ENCODE results near the gene CACNA1C.

Gene CACNA1C

DNA sequence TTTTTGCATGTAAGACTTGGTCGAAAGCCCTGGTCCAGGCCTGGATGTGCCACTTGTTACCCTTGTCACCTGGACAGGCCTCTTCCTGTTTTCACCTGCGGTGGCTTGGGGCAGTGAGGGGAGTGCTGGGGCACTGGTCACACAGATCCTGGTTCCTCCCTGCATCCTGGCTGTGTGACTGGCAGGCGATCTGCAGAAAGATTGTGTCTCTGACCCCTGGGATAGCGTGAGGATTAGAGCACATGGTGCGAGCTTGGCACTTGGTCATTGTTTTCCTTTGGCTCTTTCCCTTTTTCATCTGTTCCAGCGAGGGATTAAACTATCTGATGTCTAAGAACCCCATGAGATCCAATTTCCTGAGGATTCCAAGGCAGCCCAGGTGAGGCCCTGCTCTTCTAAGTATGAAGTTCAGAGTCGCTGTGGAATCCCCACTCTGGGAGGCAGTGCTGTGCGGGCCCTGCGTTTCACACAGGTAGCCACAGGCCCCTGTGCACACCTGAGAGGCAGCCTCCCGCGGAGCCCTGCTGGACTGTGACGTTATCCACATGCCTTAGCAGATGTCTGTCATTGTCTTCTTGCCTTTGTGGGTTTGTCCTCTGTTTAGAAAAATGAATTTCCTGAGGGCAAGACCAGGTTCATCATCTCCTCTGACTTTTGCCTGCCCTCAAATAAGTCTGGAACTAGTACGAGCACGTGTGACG, 288.4 kb downstream of the CACNA1C start:
- in situ Hi-C loops (cut with HindIII; ENCODE audit: low pct_unique_long_range_greater_than_20kb, low sequenced_read_pairs) = no loop called here
- DNase-seq (ENCODE audit: low read depth in 1 of 2, low spot score in 1 of 2) = no peak
- no peak for TF ChIP-seq JUND (IDR thresholded peaks at IDR 0.05; ENCODE audit: low read depth)

DNA sequence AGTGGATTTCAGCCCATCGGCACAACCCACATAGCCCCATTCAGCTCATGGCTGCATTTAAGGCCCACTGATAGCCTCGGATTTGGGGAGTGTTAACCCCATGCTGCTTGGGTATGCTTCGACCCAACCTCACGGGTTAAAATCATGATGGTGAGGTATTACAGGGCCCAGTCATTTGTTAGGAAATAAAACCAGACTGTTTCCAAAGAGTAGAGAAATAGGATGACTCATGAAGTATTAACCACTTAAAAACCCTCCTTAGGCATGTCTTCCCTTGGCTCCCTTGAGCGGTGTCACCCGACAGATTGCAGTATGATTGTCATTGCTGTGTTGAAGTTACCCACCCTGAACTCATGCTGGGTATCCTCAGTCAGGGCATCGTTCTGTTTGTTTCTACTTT, 289.1 kb downstream of the CACNA1C start:
- no peak for TF ChIP-seq JUND (IDR thresholded peaks at IDR 0.05; ENCODE audit: low read depth)
- in situ Hi-C loops (cut with HindIII; ENCODE audit: low pct_unique_long_range_greater_than_20kb, low sequenced_read_pairs) = no loop called here
- DNase-seq (ENCODE audit: low read depth in 1 of 2, low spot score in 1 of 2) = no peak

DNA sequence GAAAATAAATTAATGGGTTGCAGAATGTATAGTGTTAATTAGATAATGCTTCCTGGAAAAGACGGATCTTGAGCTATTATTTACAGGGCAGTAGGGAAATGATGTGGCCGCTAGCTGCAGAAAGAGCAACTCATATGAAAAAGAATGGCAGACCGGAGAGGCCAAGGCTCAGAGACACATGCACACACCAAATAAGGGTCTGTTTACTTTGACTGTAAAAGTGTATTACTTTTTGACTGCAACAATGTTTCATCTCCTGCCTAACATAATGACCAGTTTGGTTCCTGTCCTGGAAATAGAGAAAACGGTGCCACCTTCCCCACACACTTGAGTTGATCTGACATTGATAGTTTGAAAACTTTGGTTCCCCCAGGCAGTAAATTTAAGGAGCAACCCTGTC, 290.9 kb downstream of the CACNA1C start:
- DNase-seq (ENCODE audit: low read depth in 1 of 2, low spot score in 1 of 2) = no peak
- no peak for TF ChIP-seq JUND (IDR thresholded peaks at IDR 0.05; ENCODE audit: low read depth)
- in situ Hi-C loops (cut with HindIII; ENCODE audit: low pct_unique_long_range_greater_than_20kb, low sequenced_read_pairs) = no loop called here

DNA sequence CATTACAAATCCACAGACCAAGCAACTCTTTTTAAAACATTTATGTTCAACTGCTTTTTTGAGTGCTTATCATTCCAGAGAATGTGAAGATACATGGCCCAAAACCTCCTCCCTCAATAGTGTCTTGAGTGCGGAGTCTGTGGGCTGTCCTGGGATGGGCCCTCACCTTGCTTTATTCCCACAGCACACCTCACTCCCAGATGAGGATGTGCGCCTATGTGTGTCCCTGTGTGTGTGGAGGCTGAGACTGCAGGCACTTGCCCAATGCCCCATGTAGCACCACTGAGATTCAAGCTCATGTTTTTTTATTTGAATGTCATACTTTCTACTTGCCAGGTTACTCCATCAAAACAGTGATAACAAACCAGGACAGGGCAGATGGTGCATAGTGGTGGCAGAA, 291.7 kb downstream of the CACNA1C start:
- in situ Hi-C loops (cut with HindIII; ENCODE audit: low pct_unique_long_range_greater_than_20kb, low sequenced_read_pairs) = no loop called here
- no peak for TF ChIP-seq JUND (IDR thresholded peaks at IDR 0.05; ENCODE audit: low read depth)
- no peak for DNase-seq (ENCODE audit: low read depth in 1 of 2, low spot score in 1 of 2)

DNA sequence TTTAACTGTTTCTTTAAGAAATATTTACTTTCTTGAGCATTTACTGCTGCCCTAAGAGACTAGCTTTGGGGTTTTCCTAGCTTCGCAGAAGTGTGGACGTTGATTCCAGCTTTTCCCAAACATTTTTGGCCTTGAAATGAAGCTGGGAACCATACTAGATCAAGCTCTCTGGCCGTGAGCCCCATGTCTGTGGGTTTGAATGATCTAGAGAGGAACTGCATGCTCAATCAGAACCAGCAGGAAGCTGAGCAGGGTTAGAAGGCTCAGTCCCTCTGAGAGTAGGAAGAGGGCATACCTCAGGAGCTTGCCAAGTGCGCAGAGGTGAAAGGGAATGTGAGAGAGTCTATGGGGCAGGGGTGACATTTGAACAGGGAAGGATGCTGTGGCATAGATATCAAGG, 292.1 kb downstream of the CACNA1C start:
- no peak for TF ChIP-seq JUND (IDR thresholded peaks at IDR 0.05; ENCODE audit: low read depth)
- no peak for DNase-seq (ENCODE audit: low read depth in 1 of 2, low spot score in 1 of 2)
- in situ Hi-C loops (cut with HindIII; ENCODE audit: low pct_unique_long_range_greater_than_20kb, low sequenced_read_pairs) = no loop called here

DNA sequence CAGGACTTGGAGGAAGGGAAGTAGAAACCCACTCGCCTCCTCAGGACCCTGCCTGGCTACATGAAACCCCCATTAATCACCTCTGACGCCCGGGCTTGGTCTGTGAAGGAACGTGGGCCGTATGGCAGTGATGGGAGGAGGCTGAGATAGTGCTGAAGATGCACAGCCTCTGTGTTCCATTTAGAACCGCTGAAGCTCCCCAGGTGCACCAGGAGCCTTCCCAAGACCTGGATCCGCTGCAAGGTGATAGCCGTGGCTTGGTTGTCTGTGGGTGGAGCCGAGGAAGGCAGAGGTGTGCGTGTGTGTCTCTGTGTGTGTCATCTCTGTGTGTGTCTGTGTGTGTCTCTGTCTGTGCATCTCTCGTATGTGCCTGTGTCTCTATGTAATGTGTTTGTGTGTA, 293.1 kb downstream of the CACNA1C start:
- in situ Hi-C loops (cut with HindIII; ENCODE audit: low pct_unique_long_range_greater_than_20kb, low sequenced_read_pairs) = no loop called here
- no peak for DNase-seq (ENCODE audit: low read depth in 1 of 2, low spot score in 1 of 2)
- TF ChIP-seq JUND (IDR thresholded peaks at IDR 0.05; ENCODE audit: low read depth) = no peak

DNA sequence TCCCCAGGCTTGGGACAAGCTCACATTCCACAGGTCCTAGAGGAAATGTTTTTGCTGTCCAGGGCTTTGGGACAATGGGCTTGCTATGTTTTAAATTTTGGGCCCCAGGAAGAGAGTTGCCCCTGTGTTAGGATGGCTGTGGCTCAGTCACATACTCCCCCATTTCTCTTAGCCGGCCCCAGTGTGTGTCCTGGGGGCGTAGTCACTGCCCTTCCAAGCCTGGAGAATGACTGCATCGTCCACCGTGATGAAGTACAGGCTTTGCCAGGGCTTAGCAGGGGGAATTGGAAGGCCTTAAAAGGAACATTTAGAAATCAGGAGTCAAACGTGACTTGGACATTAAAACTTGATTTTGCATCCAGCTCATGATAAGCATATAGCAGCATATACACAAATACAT, 293.6 kb downstream of the CACNA1C start:
- no peak for TF ChIP-seq JUND (IDR thresholded peaks at IDR 0.05; ENCODE audit: low read depth)
- DNase-seq (ENCODE audit: low read depth in 1 of 2, low spot score in 1 of 2) = no peak
- in situ Hi-C loops (cut with HindIII; ENCODE audit: low pct_unique_long_range_greater_than_20kb, low sequenced_read_pairs) = no loop called here

DNA sequence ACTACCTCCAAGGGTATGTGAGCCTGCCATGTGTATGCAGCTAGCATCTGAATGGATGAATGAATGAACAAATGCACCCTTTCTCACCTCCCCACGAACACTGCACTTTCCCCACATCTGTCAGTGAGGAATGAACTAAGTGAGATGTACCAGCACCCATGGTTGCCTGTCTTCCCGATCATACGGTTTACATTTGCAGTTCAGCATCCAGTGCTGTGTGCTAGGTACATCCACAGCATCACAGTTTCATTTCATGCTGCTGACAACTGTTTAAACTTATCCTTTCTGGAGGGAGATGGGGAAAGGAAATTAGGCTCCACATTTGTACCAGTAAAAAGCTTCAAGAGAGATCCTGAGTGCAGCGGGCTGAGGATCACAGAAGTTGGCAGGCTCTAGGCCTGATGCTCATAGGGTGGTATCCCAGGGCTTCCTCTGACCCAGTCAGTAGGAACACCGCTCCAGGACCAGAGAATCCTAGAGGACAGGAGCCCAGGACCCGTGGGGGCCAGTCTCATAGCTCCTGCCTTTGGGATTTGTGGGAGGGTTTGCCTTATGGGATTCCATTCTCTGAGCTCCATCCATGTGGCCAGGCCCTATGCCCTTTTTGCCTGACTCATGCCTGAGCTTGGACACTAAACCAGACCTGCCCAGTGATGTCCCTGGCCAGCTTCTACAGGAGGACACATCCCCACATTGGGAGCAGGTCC, 294.5 kb downstream of the CACNA1C start:
- in situ Hi-C loops (cut with HindIII; ENCODE audit: low pct_unique_long_range_greater_than_20kb, low sequenced_read_pairs) = no loop called here
- no peak for DNase-seq (ENCODE audit: low read depth in 1 of 2, low spot score in 1 of 2)
- no peak for TF ChIP-seq JUND (IDR thresholded peaks at IDR 0.05; ENCODE audit: low read depth)

DNA sequence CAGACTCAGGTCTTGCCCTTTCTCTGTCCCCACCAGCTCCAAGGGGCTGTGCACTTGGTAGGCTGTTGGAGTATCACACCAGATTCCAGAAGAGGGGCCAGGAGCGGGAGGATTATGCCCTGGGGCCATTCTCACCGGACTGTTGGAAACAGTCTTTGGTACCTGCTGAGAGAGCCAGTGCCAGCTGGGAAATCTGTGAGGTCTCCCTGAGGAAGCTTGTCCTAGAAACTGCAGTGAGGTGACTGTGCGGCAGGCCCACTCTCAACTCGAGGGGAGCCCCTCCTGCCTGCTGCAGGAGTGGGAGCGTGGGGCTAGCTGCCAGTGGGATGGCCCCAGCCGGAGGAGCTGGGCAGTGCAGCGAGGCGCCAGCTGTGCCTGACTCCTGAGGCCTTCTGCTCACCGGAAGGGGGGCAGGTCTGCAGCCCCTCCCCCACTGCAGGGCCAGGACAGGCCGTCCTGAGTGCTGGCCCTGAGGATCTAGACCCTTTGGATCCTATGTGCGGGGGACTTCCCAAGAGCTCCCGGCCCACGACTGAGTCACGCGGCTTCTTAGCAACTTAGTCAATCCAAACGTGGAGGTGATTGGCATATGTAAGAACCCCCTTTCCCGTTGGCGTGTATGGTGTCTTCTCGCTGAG, 295.2 kb downstream of the CACNA1C start:
- no peak for TF ChIP-seq JUND (IDR thresholded peaks at IDR 0.05; ENCODE audit: low read depth)
- DNase-seq (ENCODE audit: low read depth in 1 of 2, low spot score in 1 of 2) = no peak
- in situ Hi-C loops (cut with HindIII; ENCODE audit: low pct_unique_long_range_greater_than_20kb, low sequenced_read_pairs) = no loop called here

DNA sequence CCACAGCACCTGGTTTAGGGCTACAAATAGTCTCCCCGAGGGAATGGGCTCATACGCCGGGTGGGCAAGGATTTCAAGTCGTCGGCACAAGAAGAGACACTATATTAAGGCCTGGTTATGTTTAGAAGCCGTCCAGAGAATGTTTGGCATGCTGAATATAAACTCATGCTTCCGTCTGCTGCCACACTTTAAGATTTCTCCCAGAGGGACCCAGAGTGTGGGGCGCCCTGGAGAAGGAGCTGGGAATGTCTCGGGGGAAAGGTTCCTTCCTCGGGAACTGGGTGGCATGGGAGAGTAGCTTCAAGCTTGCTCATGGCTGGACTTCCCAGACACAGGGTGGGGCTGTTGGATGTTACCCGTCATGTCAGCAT, 295.7 kb downstream of the CACNA1C start:
- TF ChIP-seq JUND (IDR thresholded peaks at IDR 0.05; ENCODE audit: low read depth) = no peak
- DNase-seq (ENCODE audit: low read depth in 1 of 2, low spot score in 1 of 2) = no peak
- in situ Hi-C loops (cut with HindIII; ENCODE audit: low pct_unique_long_range_greater_than_20kb, low sequenced_read_pairs) = no loop called here

DNA sequence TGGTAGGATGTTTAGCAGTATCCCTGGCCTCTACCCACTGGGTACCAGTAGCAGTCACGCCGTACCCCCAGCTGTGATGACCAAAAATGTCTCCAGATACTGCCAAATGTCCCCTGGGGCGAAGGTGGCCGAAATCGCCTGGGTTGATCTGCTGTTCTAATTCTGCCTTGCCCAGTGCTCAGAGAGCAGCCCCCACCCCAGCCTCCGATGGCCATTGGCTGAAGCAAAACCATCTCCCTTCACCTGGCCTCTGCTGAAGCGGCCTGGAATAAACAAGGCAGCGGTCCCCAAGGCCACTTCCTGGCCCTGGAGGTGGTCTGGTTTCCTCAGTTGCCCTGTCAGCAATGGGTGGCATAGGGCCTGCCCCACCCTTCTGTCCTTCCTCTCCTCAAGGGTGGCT, 298.4 kb downstream of the CACNA1C start:
- in situ Hi-C loops (cut with HindIII; ENCODE audit: low pct_unique_long_range_greater_than_20kb, low sequenced_read_pairs) = no loop called here
- TF ChIP-seq JUND (IDR thresholded peaks at IDR 0.05; ENCODE audit: low read depth) = no peak
- DNase-seq (ENCODE audit: low read depth in 1 of 2, low spot score in 1 of 2) = no peak

DNA sequence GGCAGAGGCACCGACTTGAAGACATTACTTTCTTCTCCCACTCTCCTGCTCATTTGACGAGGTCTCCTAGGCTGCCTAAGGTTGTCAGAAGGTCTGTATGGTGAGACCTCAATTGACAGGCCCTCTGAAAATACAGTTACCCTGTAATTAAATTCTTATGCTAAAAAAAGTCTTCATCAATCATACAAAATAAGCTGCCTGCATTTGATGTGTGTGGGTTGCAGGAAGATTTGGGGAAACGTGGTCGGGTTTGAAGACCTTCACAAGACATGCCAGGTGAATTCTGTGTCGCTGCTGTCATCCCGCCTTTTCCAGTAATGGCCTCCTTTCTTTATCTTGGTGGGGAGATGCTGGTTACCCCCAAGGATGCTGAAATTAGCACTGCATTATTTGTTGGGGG, 299.4 kb downstream of the CACNA1C start:
- in situ Hi-C loops (cut with HindIII; ENCODE audit: low pct_unique_long_range_greater_than_20kb, low sequenced_read_pairs) = no loop called here
- no peak for DNase-seq (ENCODE audit: low read depth in 1 of 2, low spot score in 1 of 2)
- no peak for TF ChIP-seq JUND (IDR thresholded peaks at IDR 0.05; ENCODE audit: low read depth)

DNA sequence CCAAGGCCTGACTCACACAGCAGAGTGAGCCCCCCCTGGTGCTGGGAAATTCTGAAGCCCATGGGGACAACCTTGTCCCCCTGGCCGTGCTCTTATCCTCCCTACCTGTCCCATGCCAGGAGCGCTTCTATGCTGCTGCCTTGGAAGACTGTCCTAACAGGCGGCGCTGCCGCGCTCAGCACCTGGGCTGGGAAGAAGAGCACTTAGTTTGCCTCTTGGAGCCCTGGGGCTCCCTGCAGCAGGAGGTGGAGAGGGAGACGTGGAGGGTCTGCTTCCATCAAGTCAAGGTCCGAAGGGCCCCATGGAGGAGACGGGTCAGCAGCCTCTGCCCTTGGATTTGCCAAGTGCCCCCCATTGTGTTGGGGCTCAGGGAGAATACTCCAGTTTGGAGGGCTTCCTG, 300.5 kb downstream of the CACNA1C start:
- in situ Hi-C loops (cut with HindIII; ENCODE audit: low pct_unique_long_range_greater_than_20kb, low sequenced_read_pairs) = no loop called here
- DNase-seq (ENCODE audit: low read depth in 1 of 2, low spot score in 1 of 2) = no peak
- TF ChIP-seq JUND (IDR thresholded peaks at IDR 0.05; ENCODE audit: low read depth) = no peak
